HG02970 (cell line): ENCODE results near the gene STIM2.

Experiments used
- ATAC-seq: cut with Tn5 transposase; IDR thresholded peaks from one replicate; pipeline ENCODE4 v1.9.1; 2021; ENCODE audit warnings: mild to moderate bottlenecking, moderate library complexity, moderate number of reproducible peaks; ENCODE audit not compliant: unreplicated experiment, low FRiP score

Gene STIM2

GRCh38 chr4:26896636-26897035, 36.0 kb downstream of the STIM2 start:
- ATAC-seq: no peak

- no peak for ATAC-seq
Observed at GRCh38 chr4:26899991-26900390, 39.4 kb downstream of the STIM2 start.

GRCh38 chr4:26900765-26901164, 40.1 kb downstream of the STIM2 start:
- ATAC-seq: no peak

- no peak for ATAC-seq
Observed at GRCh38 chr4:26905172-26905571, 44.5 kb downstream of the STIM2 start.

- no peak for ATAC-seq
Observed at GRCh38 chr4:26907731-26908599, 47.3 kb downstream of the STIM2 start.

GRCh38 chr4:26909369-26909768, 48.7 kb downstream of the STIM2 start:
- ATAC-seq: no peak

- no peak for ATAC-seq
Observed at GRCh38 chr4:26911254-26911653, 50.6 kb downstream of the STIM2 start.

- no peak for ATAC-seq
Observed at GRCh38 chr4:26912069-26912468, 51.4 kb downstream of the STIM2 start.

- ATAC-seq: no peak
Observed at GRCh38 chr4:26912810-26913209, 52.2 kb downstream of the STIM2 start.

- ATAC-seq: no peak
Observed at GRCh38 chr4:26916195-26916594, 55.6 kb downstream of the STIM2 start.

GRCh38 chr4:26930964-26931363, 70.3 kb downstream of the STIM2 start:
- ATAC-seq: no peak

- no peak for ATAC-seq
Observed at GRCh38 chr4:26931451-26931850, 70.8 kb downstream of the STIM2 start.

GRCh38 chr4:26931966-26932365, 71.3 kb downstream of the STIM2 start:
- ATAC-seq: no peak

- ATAC-seq: no peak
Observed at GRCh38 chr4:26935397-26935796, 74.8 kb downstream of the STIM2 start.

GRCh38 chr4:26936284-26937065, 75.8 kb downstream of the STIM2 start:
- ATAC-seq: no peak

GRCh38 chr4:26937139-26937538, 76.5 kb downstream of the STIM2 start:
- no peak for ATAC-seq

GRCh38 chr4:26937567-26937966, 76.9 kb downstream of the STIM2 start:
- ATAC-seq: no peak

GRCh38 chr4:26938516-26938915, 77.9 kb downstream of the STIM2 start:
- no peak for ATAC-seq

GRCh38 chr4:26941951-26942350, 81.3 kb downstream of the STIM2 start:
- no peak for ATAC-seq

GRCh38 chr4:26942871-26943270, 82.2 kb downstream of the STIM2 start:
- no peak for ATAC-seq

- ATAC-seq: no peak
Observed at GRCh38 chr4:26943391-26943790, 82.8 kb downstream of the STIM2 start.

GRCh38 chr4:26945794-26946193, 85.2 kb downstream of the STIM2 start:
- no peak for ATAC-seq
